Measurements from ENCODE around the gene DOCK11. TPM values are rescaled to one million over a fixed set of nuclear protein-coding genes. Genes with fewer than 3 reads are reported as not detected.

DOCK11 gene
- total and polyA plus RNA-seq, 2 donors (not counting 3 experiments of a cell fraction or from before 2014, with no cell fraction given): 0.37 to 0.86 TPM

DNA sequence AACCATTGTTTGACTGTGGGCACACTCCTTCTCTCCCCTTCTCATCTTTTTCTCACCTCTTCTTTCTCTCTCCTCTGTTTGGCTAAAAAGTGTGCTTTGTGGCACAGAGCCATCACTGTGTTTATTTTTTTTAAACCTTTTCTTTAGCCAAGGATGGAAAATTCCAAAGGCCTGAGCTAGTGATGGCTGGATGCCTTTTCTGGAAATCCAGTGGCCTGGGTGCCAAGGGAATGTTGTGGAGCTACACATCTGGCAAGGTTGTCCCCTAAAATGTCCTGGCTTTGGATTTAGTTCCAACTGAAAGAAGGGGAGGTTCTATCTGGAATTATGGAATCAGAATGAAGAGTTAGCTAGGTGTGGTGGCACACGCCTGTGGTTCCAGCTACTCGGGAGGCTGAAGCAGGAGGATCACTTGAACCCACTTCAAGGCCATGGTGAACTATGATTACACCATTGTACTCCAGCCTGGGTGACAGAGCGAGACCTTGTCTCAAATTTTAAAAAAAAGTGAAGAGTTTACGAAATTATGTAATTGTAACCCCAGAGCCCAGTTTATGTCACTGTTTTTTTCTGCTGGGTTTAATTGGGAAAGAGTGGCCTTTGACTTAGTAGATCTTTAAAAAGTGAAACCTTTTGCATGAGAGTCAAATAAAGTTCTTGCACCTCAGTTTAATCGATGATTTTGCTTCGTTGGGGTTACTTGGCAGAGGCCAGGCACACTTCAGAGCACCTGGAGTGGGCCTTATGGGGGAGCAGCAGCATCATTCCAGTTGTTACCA is 17.7 kb downstream of the DOCK11 start:
- Histone ChIP-seq H3K4me1 (ENCODE audit: control insufficient read depth, extremely low read depth, insufficient read depth, low read length) (no peaks in the 10 kb centered on the region), H3K4me3 (replicated peaks in 1 of 3; ENCODE audit: insufficient read depth in 1 of 3, low read depth in 1 of 3, low read length in 3 of 3) (no peak overlapping the region), H3K9me1 (replicated peaks; ENCODE audit: control insufficient read depth, extremely low read depth, insufficient read depth, low read length) (no peaks in the 10 kb centered on the region), H3K36me3 (ENCODE audit: control insufficient read depth in 2 of 2, extremely low read depth in 1 of 2, insufficient read depth in 2 of 2, low read length in 2 of 2) (no peaks in the 10 kb centered on the region), H3K9me3 (replicated peaks; ENCODE audit: control insufficient read depth, insufficient read depth, low read length) (no peaks in the 10 kb centered on the region), H3K27me3 (ENCODE audit: control insufficient read depth in 2 of 2, insufficient read depth in 2 of 2, low read length in 2 of 2) (no peaks in the 10 kb centered on the region), H3K27ac (ENCODE audit: insufficient read depth, low read depth, low read length) (no peak overlapping the region), H2AFZ (ENCODE audit: low read depth, low read length) (no peak overlapping the region), H3K4me2 (ENCODE audit: insufficient read depth, low read length) (no peak overlapping the region), H3K9ac (replicated peaks; ENCODE audit: extremely low read depth, insufficient read depth, low read length) (no peak overlapping the region), H4K20me1 (replicated peaks; ENCODE audit: control insufficient read depth, extremely low read depth, insufficient read depth, low read length) (no peaks in the 10 kb centered on the region), H3K79me2 (ENCODE audit: control insufficient read depth, insufficient read depth, low read length) (no peaks in the 10 kb centered on the region)
- dilution Hi-C loops (cut with MboI; ENCODE audit: extremely low pct_ligation_motif_present, low sequenced_read_pairs): no loop called here
- TF ChIP-seq GATA2 (IDR thresholded peaks at IDR 0.05; ENCODE audit: insufficient read depth, insufficient read length, low read depth, low read length): no peak
- no peak for TF ChIP-seq EZH2 (IDR thresholded peaks at IDR 0.05; ENCODE audit: borderline replicate concordance, low read depth, low read length, severe bottlenecking)
- no peak for TF ChIP-seq MAX (IDR thresholded peaks at IDR 0.05; ENCODE audit: insufficient read depth, insufficient read length)
- TF ChIP-seq POLR2A (IDR thresholded peaks at IDR 0.05; ENCODE audit: low read depth, low read length): no peak
- TF ChIP-seq JUN (IDR thresholded peaks at IDR 0.05; ENCODE audit: borderline replicate concordance, insufficient read depth, insufficient read length, low read depth): no peak
- TF ChIP-seq FOS (IDR thresholded peaks at IDR 0.05; ENCODE audit: borderline replicate concordance, insufficient read depth, low read length): no peak
- peak; percentile 52 for FAIRE-seq
- POLR2A ChIA-PET: no interaction called here
- intact Hi-C loops (cut with micrococcal nuclease): no loop called here
- no peak for DNase-seq (ENCODE audit: low read depth, low spot score)
- CTCF ChIA-PET: no interaction called here
- no TSS peak for BruUV-seq (replicated peaks)
